PFSK-1 (cell line): ENCODE data around the gene LHB.

Experiments used
- FOXP2 ChIP-seq: optimal IDR thresholded peaks from 2 replicates; pipeline ENCODE3; 2011; ENCODE audit warnings: borderline replicate concordance, control low read depth, inconsistent platforms; ENCODE audit not compliant: insufficient read depth; ENCODE audit errors: extremely low read length, extremely low read depth
- POLR2AphosphoS5 ChIP-seq: IDR thresholded peaks from 2 replicates; pipeline ENCODE4 v1.6.1; 2012; ENCODE audit warnings: low read depth, mild to moderate bottlenecking, control low read depth, low read length, moderate library complexity
- TAF1 ChIP-seq: IDR thresholded peaks from 2 replicates; pipeline ENCODE4 v1.6.1; 2012; ENCODE audit warnings: low read length, control low read depth, borderline replicate concordance; ENCODE audit not compliant: insufficient read depth

DNA sequence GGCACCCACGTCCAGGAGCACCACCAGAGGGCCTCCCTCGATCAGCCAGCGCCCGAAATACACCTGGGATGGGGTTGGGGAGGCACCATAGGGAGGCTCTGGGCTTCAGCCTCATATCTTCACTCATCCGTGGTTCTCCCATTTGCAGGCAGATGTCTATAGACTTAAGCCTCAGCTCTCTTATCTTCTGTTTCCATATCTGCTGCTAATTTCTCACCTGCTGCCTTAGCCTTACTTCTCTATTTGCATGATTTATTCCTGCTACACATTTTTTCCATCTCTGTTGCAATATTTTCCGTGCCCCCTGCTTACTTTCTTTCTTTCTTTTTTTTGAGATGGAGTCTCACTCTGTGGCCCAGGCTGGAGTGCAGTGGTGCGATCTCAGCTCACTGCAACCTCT is 29.6 kb downstream of the LHB start:
- no peak for TF ChIP-seq POLR2AphosphoS5
- no peak for TF ChIP-seq TAF1
- TF ChIP-seq FOXP2 = no peak
